GM18873 (cell line): ENCODE data around the gene TULP1.

Source experiments
- ATAC-seq: cut with Tn5 transposase; IDR thresholded peaks from one replicate; pipeline ENCODE4 v1.9.1; 2021; ENCODE audit warnings: mild to moderate bottlenecking, moderate library complexity, moderate number of reproducible peaks; ENCODE audit not compliant: unreplicated experiment, low FRiP score

TULP1 gene

DNA sequence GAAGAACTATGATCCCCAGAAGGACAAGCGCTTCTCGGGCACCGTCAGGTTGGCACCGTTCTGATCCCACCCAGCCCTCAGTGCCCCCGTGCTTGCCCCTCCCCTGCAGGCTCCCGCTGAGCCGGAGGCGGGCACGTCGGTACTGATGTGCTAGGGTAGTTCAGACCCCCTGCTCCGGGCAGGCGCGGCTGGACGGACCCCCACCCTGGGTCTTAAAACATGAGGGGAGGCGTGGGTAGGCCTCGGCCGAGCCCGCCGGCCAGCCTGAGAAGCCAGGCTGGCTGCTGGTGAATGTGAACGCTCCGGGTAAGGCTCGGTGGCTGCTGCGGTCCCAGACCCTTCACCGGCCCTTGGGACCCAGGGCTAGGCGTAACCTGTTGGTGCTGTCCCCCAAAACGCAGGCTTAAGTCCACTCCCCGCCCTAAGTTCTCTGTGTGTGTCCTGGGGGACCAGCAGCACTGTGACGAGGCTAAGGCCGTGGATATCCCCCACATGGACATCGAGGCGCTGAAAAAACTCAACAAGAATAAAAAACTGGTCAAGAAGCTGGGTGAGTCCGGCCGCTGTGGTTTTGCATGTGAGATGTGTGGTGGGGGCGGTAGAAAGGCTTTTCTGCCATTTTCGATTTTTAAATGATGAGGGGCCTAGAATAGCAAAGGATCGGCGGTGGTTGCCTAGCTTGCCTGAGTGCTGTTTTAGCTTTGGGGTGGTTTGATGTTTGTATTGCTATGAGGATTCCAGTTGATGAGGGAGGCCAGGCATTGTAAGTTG lies 43.5 kb downstream of the TULP1 start:
- ATAC-seq = no peak

DNA sequence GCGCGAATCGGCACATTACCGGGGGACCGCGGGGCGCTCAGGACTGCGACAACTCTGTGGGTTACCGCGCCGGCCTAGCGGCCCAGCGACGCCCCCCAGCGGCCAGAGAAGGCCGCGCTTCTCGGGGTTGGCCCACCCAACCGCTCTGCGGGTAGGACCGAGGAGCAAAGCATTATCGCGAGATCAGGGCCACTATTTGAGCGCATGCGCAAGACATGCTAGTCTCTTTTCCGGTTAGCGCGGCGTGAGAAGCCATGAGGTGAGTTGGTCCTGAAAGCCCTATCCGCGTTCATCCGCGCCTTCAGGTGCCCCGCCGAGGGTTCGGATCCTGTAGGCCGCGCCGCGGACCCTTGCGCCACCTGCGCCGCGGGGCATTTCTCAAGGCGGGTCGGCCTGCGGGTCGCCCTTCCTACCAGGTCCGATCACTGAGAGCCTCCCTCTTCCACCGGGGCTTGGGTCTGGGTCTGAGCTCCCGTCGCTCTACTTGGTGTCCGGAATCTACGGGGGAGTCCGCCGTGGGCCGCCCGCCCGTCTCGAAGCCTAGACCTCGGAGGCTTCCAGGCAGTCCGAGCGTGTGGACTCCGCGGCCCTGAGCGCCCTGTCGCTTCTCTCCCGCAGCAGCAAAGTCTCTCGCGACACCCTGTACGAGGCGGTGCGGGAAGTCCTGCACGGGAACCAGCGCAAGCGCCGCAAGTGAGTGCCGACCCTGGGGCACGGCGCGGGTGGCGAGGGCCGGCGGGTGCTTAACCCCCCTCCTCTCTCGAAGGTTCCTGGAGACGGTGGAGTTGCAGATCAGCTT lies 44.3 kb downstream of the TULP1 start, which contains the start of gene RPL10A:
Gene RPL10A (plus strand): TSS at position 221 of the 799 bp plus-strand sequence. CDS start 34 bp downstream, at position 255.
- ATAC-seq = peak; percentile 63

DNA sequence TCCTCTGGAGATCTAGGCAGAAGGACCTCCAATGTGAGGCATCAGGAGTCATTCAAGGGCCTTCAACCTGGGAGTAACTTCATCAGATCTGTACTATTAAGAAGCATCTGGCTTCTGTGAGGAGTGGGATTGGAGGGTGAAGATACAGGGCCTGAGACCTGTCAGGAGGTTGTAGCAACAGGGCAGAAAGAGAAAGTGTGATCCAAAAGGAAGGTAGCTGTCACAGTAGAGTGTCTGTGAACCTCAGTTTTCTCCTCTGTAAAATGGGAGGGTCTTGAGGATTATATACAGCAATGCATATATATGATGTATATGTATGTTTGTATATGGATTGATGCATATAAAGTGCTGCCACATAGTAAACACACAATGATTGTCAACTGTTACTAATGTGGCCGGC lies 47.0 kb downstream of the TULP1 start:
- no peak for ATAC-seq

DNA sequence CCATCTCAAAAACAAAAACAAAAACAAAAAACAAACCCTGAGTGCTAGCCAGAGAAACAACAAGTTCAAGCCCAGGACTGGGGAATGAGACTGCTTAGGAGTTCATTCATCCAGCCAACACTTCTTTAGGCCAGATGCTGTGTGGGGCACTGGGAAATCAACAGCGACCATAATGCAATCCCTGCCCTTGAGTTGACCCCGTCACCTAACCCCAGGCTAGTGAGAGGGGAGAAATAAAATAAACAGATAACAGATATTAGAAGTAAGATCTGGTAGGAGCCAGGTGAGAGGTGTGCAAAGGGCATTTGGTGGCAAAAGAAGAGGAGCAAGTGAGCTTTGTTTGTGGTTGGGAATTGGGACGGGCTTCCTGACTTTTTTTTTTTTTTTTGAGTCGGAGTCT lies 49.4 kb downstream of the TULP1 start:
- no peak for ATAC-seq

DNA sequence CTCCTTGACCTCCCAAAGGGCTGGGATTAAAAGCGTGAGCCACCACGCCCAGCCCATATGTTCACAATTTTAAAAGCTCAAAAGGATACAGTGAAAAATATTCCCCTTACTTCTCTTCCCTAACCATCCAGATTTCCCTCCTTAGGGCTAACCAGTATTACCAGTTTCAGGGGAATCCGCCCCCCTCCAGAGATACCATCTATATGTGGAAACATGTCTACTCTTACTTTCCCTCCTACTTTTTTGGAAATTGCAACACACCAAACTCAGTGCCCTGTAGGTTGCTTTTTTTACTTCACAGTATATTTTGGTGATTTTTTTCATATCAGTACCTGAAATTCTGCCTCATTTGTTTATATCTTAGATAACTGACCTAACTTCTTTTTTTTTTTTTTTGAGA lies 51.4 kb downstream of the TULP1 start:
- ATAC-seq = no peak

DNA sequence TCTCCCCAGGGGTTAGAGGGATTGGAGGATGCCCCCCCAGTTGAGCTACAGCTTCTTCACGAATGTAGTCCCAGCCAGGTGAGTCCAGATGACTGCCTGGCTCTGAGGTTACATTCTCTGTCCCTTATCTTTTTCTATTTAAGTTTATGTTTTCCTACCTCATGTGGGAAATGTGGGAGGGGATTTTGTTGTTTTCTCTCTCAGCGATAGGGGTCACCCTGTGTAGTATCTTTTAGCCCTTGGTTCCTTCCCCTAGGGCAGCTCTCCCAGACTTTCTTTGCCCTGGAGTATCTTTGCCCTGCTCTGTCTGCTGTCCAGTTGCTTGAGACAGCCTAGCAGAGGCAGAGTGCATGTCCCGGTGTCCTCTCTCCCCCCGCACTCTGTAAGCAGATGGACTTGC lies 54.8 kb downstream of the TULP1 start:
- ATAC-seq = no peak

DNA sequence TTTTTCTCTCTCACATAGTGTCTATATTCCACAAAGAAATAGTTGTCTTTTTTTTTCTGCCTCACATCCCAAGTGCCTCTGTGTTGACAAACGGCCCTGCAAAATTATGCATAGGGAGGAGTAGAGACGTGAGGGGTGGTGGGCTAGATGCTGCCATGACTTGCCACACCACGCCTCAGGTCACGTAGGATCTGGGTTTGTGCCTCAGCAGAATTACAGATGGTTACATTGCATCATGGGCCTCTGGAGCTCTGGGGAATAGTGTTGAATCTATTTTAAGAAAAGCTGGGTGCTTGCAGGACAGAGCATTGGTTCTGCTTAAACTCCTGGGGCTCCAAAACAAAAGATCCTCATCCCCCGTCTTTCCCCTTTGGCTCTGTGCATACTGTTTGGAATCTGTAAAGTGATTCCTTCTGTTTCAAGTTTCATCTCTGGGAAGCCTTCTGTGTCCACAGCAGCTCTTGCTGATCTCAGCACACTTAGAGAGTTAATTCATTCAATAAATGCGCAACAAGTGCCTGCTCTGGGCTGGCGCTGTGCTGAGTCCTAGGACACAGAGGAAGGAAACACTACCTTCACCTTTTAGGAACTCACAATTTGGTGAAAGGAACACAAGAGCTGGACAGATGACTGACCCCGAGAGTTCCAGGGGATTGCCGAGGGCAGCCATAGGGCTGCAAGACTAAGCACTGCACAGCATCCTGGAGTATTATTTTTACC lies 58.1 kb downstream of the TULP1 start:
- ATAC-seq = no peak

DNA sequence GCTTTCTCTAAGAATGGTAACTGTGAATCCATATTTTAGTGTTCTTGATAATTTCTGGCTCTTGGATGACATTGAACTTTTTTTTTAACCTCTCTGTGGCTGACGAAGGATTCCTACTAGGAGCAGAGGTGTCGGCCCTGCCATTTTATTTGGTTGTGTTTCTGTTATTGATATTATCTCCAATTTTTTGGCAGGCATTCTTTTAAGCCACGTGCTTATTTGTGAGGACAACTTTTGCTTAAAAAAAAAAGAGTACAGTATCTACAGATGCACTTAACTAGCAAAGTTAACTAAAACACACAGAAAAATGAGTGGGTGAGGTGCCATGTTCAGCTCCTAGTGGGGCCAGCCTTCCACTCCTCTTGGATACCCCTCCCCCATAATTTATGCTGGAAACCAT lies 59.5 kb downstream of the TULP1 start:
- ATAC-seq = no peak

DNA sequence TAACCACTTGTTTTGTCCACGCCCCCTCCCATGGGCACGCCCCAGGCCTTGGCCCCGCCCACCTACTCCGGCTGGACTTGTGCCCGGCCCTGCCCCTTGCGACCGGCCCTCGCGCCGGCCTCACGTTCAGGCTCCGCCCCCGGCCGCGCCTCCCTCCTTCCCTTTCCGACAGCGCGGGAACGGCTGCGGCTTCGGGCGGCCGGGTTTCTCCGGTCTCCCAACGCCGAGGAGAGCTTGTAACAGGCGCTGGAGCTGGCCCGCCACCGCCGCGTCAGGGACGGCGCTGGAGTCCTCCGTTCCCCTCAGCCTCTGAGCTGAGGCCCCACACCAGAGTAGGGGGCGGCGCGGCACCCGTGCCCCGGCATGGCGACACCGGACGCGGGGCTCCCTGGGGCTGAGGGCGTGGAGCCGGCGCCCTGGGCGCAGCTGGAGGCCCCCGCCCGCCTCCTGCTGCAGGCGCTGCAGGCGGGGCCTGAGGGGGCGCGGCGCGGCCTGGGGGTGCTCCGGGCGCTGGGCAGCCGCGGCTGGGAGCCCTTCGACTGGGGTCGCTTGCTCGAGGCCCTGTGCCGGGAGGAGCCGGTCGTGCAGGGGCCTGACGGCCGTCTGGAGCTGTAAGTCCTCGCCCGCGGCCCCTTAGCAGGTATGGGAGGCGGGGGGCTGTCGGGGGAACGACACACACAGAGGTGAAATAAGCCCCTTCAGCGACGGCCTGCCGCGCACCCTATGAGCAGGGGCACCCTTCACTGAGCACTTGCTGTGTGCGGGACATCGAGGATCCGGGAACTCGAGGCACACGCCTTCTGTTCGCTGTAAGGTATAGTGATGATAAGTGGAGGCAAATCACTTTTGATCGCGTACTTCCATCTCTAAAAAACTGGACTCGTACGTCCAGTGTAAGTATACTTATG lies 60.3 kb downstream of the TULP1 start, which contains the start of gene FANCE:
Gene FANCE (plus strand): TSS at position 156 of the 908 bp plus-strand sequence. CDS start 208 bp downstream, at position 364.
- ATAC-seq = peak; percentile 74

DNA sequence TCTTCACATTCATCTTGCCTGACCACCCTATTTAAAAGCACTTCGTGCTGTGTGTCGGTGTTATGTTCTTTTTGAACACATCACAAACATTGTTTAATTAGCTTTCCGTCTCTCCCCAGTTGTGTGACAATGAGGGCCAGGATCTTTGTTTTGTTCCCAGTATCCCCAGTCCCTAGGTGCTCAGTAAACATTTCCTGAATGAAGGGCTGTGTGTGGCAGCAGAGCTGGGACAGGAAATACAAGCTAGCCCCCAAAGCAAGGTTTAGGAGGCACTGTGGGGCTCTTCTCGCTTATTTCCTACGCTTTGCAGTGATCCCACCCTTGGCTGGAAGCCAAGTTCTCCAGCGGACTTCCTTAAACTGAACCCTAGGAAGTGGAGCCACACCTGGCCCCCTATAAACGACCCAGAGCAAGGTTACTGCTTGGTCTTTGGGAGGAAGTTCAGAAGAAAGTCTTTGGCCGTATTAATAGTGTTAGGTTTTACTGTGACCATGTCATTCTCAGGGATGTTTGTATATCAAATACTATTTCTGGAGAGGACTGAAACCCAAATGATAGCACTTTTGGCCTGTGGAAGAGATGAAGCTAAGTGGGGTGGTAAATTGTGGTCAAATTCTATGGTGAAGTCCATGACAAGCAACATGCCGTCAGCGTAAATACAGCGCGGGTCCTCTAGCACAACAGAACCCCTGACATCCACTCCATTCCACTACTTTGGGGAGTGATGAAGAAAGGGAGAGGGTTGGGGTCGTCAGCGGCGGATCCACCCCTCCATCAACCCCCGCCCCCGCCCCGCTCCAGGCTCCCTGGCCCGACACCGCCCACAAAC lies 61.1 kb downstream of the TULP1 start:
- ATAC-seq = no peak

DNA sequence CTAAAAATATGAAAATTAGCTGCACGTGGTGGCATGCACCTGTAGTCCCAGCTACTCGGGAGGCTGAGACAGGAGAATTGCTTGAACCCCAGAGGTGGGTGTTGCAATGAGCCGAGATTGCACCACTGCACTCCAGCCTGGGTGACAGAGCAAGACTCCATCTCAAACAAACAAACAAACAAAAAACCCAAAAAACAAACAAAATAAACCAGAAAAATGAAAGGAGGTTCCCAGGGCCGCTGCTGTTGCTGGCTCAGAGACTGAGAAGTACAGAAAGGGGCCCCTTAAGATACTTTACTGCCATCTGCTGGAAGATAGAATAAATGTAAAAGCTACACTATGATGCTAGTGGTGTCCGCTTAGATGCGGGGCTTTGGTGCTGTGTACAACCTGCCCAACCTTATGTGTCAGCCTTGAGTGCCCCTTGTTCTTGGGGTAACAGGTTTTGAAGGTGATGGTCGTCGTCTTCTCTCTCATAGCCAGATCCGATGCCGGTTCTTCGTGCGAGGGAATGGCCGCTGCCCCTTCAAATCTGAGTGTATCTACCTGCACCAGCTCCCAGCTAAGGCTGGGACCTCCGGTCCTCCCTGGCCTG lies 63.3 kb downstream of the TULP1 start:
- ATAC-seq = peak; percentile 40

DNA sequence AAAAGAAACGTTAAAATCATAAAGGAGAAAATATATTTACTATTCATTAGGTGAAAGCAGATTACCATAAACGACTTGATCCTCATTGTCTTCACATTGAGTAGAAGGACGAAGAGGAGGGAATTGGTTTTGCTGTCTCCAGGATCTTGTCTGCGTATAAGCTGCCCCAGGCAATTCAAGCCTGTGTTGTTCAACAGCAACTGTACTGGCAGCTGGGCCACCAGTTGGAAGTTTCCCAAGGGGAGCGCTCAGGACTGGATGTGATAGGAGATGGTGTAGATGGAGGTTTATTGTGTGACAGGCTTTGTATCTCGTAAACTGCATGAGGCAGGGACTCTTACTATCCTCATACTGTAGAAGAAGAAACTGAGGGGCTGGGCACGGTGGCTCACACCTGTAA lies 64.5 kb downstream of the TULP1 start:
- no peak for ATAC-seq
